HG03575 (cell line): ENCODE data around the gene PTPRG.

Source experiments
- ATAC-seq: cut with Tn5 transposase; IDR thresholded peaks from one replicate; pipeline ENCODE4 v1.9.1; 2021; ENCODE audit not compliant: unreplicated experiment, insufficient number of reproducible peaks, low FRiP score; ENCODE audit errors: extremely low read depth

Gene PTPRG

GRCh38 chr3:61610316-61610715 lies 48.9 kb downstream of the PTPRG start:
- ATAC-seq = no peak

- ATAC-seq = no peak
Observed at GRCh38 chr3:61612211-61613194, 51.1 kb downstream of the PTPRG start.

- no peak for ATAC-seq
Observed at GRCh38 chr3:61613666-61614065, 52.3 kb downstream of the PTPRG start.

GRCh38 chr3:61615643-61616042 lies 54.3 kb downstream of the PTPRG start:
- no peak for ATAC-seq

GRCh38 chr3:61616586-61616985 lies 55.2 kb downstream of the PTPRG start:
- no peak for ATAC-seq

GRCh38 chr3:61617041-61617440 lies 55.7 kb downstream of the PTPRG start:
- no peak for ATAC-seq

GRCh38 chr3:61617651-61618050 lies 56.3 kb downstream of the PTPRG start:
- no peak for ATAC-seq

- ATAC-seq = no peak
Observed at GRCh38 chr3:61618231-61618630, 56.9 kb downstream of the PTPRG start.

- ATAC-seq = no peak
Observed at GRCh38 chr3:61618871-61619270, 57.5 kb downstream of the PTPRG start.

- ATAC-seq = no peak
Observed at GRCh38 chr3:61620073-61620472, 58.7 kb downstream of the PTPRG start.

- no peak for ATAC-seq
Observed at GRCh38 chr3:61624300-61624699, 62.9 kb downstream of the PTPRG start.

- no peak for ATAC-seq
Observed at GRCh38 chr3:61625429-61625828, 64.1 kb downstream of the PTPRG start.

- no peak for ATAC-seq
Observed at GRCh38 chr3:61626484-61626883, 65.1 kb downstream of the PTPRG start.

GRCh38 chr3:61627768-61628185 lies 66.4 kb downstream of the PTPRG start:
- ATAC-seq = no peak

GRCh38 chr3:61628636-61629035 lies 67.3 kb downstream of the PTPRG start:
- no peak for ATAC-seq

- no peak for ATAC-seq
Observed at GRCh38 chr3:61629442-61629841, 68.1 kb downstream of the PTPRG start.

GRCh38 chr3:61631108-61631769 lies 69.9 kb downstream of the PTPRG start:
- no peak for ATAC-seq

- ATAC-seq = no peak
Observed at GRCh38 chr3:61632568-61633175, 71.3 kb downstream of the PTPRG start.

- no peak for ATAC-seq
Observed at GRCh38 chr3:61634678-61635077, 73.3 kb downstream of the PTPRG start.
